Skeletal muscle tissue (tissue), 4 donors: ENCODE measurements around the gene RIMBP2. TPM values are rescaled to one million over a fixed set of nuclear protein-coding genes. Genes with fewer than 3 reads are reported as not detected.

Experiments
- H3K27ac ChIP-seq: one replicate; pipeline ENCODE4 v1.7.0; 2013; ENCODE audit warnings: mild to moderate bottlenecking, low read depth, low read length, inconsistent platforms
- H3K27me3 ChIP-seq, 3 donors: one replicate each; pipeline ENCODE4 v1.7.0; 2013; ENCODE audit warnings: low read length in 3 of 3; ENCODE audit not compliant: control insufficient read depth in 3 of 3, insufficient read depth in 3 of 3
- H3K36me3 ChIP-seq, 3 donors: one replicate each; pipeline ENCODE4 v1.7.0; 2013; ENCODE audit warnings: low read length in 3 of 3; ENCODE audit not compliant: control insufficient read depth in 3 of 3, insufficient read depth in 3 of 3
- H3K4me1 ChIP-seq, 3 donors: one replicate each; pipeline ENCODE4 v1.7.0; 2013; ENCODE audit warnings: low read length in 3 of 3, mild to moderate bottlenecking in 3 of 3; ENCODE audit not compliant: control insufficient read depth in 3 of 3, insufficient read depth in 3 of 3
- H3K4me3 ChIP-seq, 3 donors: one replicate each; pipeline ENCODE4 v1.7.0; 2013; ENCODE audit warnings: low read length in 3 of 3
- H3K9ac ChIP-seq, 3 donors: one replicate each; pipeline ENCODE4 v1.7.0; 2013; ENCODE audit warnings: low read length in 3 of 3, mild to moderate bottlenecking in 3 of 3, moderate library complexity in 2 of 3, low read depth in 1 of 3
- H3K9me3 ChIP-seq, 3 donors: one replicate each; pipeline ENCODE4 v1.7.0; 2013; ENCODE audit warnings: low read length in 3 of 3; ENCODE audit not compliant: control insufficient read depth in 3 of 3
- total RNA-seq: library from RNA; depleted of rRNA; stranded (reverse); fragments of >200 nt; gene quantifications from one replicate; pipeline ENCODE4 v1.2.3, GENCODE V29; 2014
- donor health status: Osteomylitis.

RIMBP2 gene
- total RNA-seq, 1 donor from 2014 or later, result 2.6 TPM

GRCh38 chr12:130436741-130437501, 279.2 kb downstream of the RIMBP2 start:
- Histone ChIP-seq H3K9ac (no peak overlapping the region), H3K4me3 (no peak overlapping the region), H3K9me3 (peaks cover 0 to 5% (median 3%) of the 10 kb centered on the region in 3 donors), H3K27me3 (no peaks in the 10 kb centered on the region), H3K36me3 (no peaks in the 10 kb centered on the region), H3K27ac (no peak overlapping the region), H3K4me1 (no peaks in the 10 kb centered on the region)

GRCh38 chr12:130435826-130436225, 280.3 kb downstream of the RIMBP2 start:
- H3K36me3 ChIP-seq, result no peaks in the 10 kb centered on the region
- H3K4me3 ChIP-seq, result no peak overlapping the region
- no peak overlapping the region for H3K27ac ChIP-seq
- H3K27me3 ChIP-seq, result no peaks in the 10 kb centered on the region
- no peak overlapping the region for H3K9ac ChIP-seq
- H3K9me3 ChIP-seq, result peaks cover 0 to 5% (median 3%) of the 10 kb centered on the region in 3 donors
- H3K4me1 ChIP-seq, result no peaks in the 10 kb centered on the region

GRCh38 chr12:130435331-130435730, 280.8 kb downstream of the RIMBP2 start:
- Histone ChIP-seq H3K9me3 (peaks cover 0 to 5% (median 3%) of the 10 kb centered on the region in 3 donors), H3K4me1 (no peaks in the 10 kb centered on the region), H3K27ac (no peak overlapping the region), H3K27me3 (no peaks in the 10 kb centered on the region), H3K36me3 (no peaks in the 10 kb centered on the region), H3K9ac (no peak overlapping the region), H3K4me3 (no peak overlapping the region)

GRCh38 chr12:130434560-130434959, 281.5 kb downstream of the RIMBP2 start:
- Histone ChIP-seq H3K9me3 (peaks cover 0 to 5% (median 3%) of the 10 kb centered on the region in 3 donors), H3K9ac (no peak overlapping the region), H3K4me3 (no peak overlapping the region), H3K36me3 (no peaks in the 10 kb centered on the region), H3K27me3 (no peaks in the 10 kb centered on the region), H3K4me1 (no peaks in the 10 kb centered on the region), H3K27ac (no peak overlapping the region)

GRCh38 chr12:130433834-130434233, 282.3 kb downstream of the RIMBP2 start:
- peaks cover 0 to 5% (median 3%) of the 10 kb centered on the region in 3 donors for H3K9me3 ChIP-seq
- H3K9ac ChIP-seq, result no peak overlapping the region
- H3K4me3 ChIP-seq, result no peak overlapping the region
- H3K36me3 ChIP-seq, result no peaks in the 10 kb centered on the region
- no peak overlapping the region for H3K27ac ChIP-seq
- H3K27me3 ChIP-seq, result no peaks in the 10 kb centered on the region
- H3K4me1 ChIP-seq, result no peaks in the 10 kb centered on the region

GRCh38 chr12:130433411-130433810, 282.7 kb downstream of the RIMBP2 start:
- Histone ChIP-seq H3K9ac (no peak overlapping the region), H3K27ac (no peak overlapping the region), H3K27me3 (no peaks in the 10 kb centered on the region), H3K4me1 (no peaks in the 10 kb centered on the region), H3K4me3 (no peak overlapping the region), H3K36me3 (no peaks in the 10 kb centered on the region), H3K9me3 (peaks cover 0 to 5% (median 3%) of the 10 kb centered on the region in 3 donors)

GRCh38 chr12:130431176-130431575, 284.9 kb downstream of the RIMBP2 start:
- no peak overlapping the region for H3K27ac ChIP-seq
- H3K27me3 ChIP-seq, result no peaks in the 10 kb centered on the region
- peaks cover 0 to 5% (median 3%) of the 10 kb centered on the region in 3 donors for H3K9me3 ChIP-seq
- no peaks in the 10 kb centered on the region for H3K4me1 ChIP-seq
- H3K36me3 ChIP-seq, result no peaks in the 10 kb centered on the region
- no peak overlapping the region for H3K4me3 ChIP-seq
- no peak overlapping the region for H3K9ac ChIP-seq

GRCh38 chr12:130429656-130430505, 286.2 kb downstream of the RIMBP2 start:
- no peak overlapping the region for H3K27ac ChIP-seq
- H3K9me3 ChIP-seq, result peaks cover 0 to 5% (median 3%) of the 10 kb centered on the region in 3 donors
- H3K27me3 ChIP-seq, result no peaks in the 10 kb centered on the region
- no peaks in the 10 kb centered on the region for H3K4me1 ChIP-seq
- H3K4me3 ChIP-seq, result no peak overlapping the region
- H3K36me3 ChIP-seq, result no peaks in the 10 kb centered on the region
- no peak overlapping the region for H3K9ac ChIP-seq

GRCh38 chr12:130428116-130428515, 288.0 kb downstream of the RIMBP2 start:
- no peak overlapping the region for H3K9ac ChIP-seq
- no peaks in the 10 kb centered on the region for H3K4me1 ChIP-seq
- no peak overlapping the region for H3K27ac ChIP-seq
- H3K27me3 ChIP-seq, result peaks cover 0 to 2% (median 0%) of the 10 kb centered on the region in 3 donors
- no peaks in the 10 kb centered on the region for H3K36me3 ChIP-seq
- H3K9me3 ChIP-seq, result peaks cover 0 to 3% (median under 1%) of the 10 kb centered on the region in 3 donors
- no peak overlapping the region for H3K4me3 ChIP-seq

- Histone ChIP-seq H3K9me3 (peaks cover 0 to under 1% (median 0%) of the 10 kb centered on the region in 3 donors), H3K4me3 (no peak overlapping the region), H3K36me3 (no peaks in the 10 kb centered on the region), H3K27ac (no peak overlapping the region), H3K4me1 (no peaks in the 10 kb centered on the region), H3K9ac (no peak overlapping the region), H3K27me3 (peaks cover 0 to 3% (median 0%) of the 10 kb centered on the region in 3 donors)
Measured at GRCh38 chr12:130427381-130427887, 288.7 kb downstream of the RIMBP2 start.
